HepG2 (cell line): Measurements from ENCODE around the gene HYDIN. TPM values are rescaled to one million over a fixed set of nuclear protein-coding genes. Genes with fewer than 3 reads are reported as not detected.

Source experiments
- KLF13 ChIP-seq: sonication (generic); formaldehyde crosslinking; IDR thresholded peaks from 2 replicates; pipeline ENCODE4 v1.4.0; 2020; ENCODE audit warnings: mild to moderate bottlenecking, missing genetic modification reagents
- SAP130 ChIP-seq: IDR thresholded peaks from 2 replicates; pipeline ENCODE4 v1.6.1; 2016; ENCODE audit warnings: low read depth
- STAG1 ChIP-seq: sonication (generic); formaldehyde crosslinking; IDR thresholded peaks from 2 replicates; pipeline ENCODE4 v1.4.0; 2020; ENCODE audit warnings: missing genetic modification reagents
- U2AF1 ChIP-seq: fragments of 200-400 bp; formaldehyde crosslinking; optimal IDR thresholded peaks from 2 replicates; pipeline ENCODE3; 2017; ENCODE audit warnings: mild to moderate bottlenecking, low read depth, low read length
- ZNF263 ChIP-seq: sonication (generic); formaldehyde crosslinking; IDR thresholded peaks from 2 replicates; pipeline ENCODE4 v1.4.0; 2020; ENCODE audit warnings: missing genetic modification reagents
- ZNF547 ChIP-seq: sonication (generic); formaldehyde crosslinking; IDR thresholded peaks from 2 replicates; pipeline ENCODE4 v1.5.1; 2020; ENCODE audit warnings: mild to moderate bottlenecking, missing genetic modification reagents
- polyA plus RNA-seq, 8 experiments: library from polyadenylated mRNA; depleted of rRNA in 3 of 8; stranded (reverse) in 7 of 8; unstranded in 1 of 8; fragments of >200 nt; fragmentation: Illumina TruSeq in 4 of 8; extraction: Trizol in 4 of 8; gene quantifications; 2 replicates each; pipeline versions ENCODE4 v1.2.1 to v1.2.3, GENCODE V29; 2011 to 2016; ENCODE audit warnings: low read depth in 4 of 8, missing spikeins in 1 of 8, mixed read lengths in 1 of 8; ENCODE audit not compliant: insufficient read depth in 1 of 8
- total RNA-seq, 5 experiments: library from RNA; depleted of rRNA; stranded (reverse); fragments of >200 nt; fragmentation: Illumina TruSeq; extraction: Trizol; gene quantifications; 2 replicates each; pipeline ENCODE4 v1.2.3, GENCODE V29; 2016; ENCODE audit warnings: low read depth in 1 of 5
- TF ChIP-seq, protein P1 (sequence below), 2 experiments: fragments of 450-650 bp in 1 of 2; sonication (generic) in 1 of 2; formaldehyde crosslinking in 1 of 2; IDR thresholded peaks; 2 replicates each; pipeline versions ENCODE4 v1.6.1 to v1.8.0; 2016 to 2022; ENCODE audit warnings: antibody characterized with exemption in 1 of 2, mild to moderate bottlenecking in 1 of 2, missing genetic modification reagents in 1 of 2
- TF ChIP-seq, protein P2 (sequence below): sonication (generic); formaldehyde crosslinking; IDR thresholded peaks from 2 replicates; pipeline ENCODE4 v1.5.1; 2020; ENCODE audit warnings: mild to moderate bottlenecking, moderate library complexity, missing genetic modification reagents
- TF ChIP-seq, protein P3 (sequence below): IDR thresholded peaks from 2 replicates; pipeline ENCODE4 v1.6.1; 2016; ENCODE audit warnings: control low read depth
- TF ChIP-seq, protein P4 (sequence below), 2 experiments: sonication (generic) in 1 of 2; formaldehyde crosslinking in 1 of 2; IDR thresholded peaks; 2 replicates each; pipeline versions ENCODE4 v1.4.0 to v1.6.1; 2018 to 2020; ENCODE audit warnings: missing genetic modification reagents in 2 of 2, borderline replicate concordance in 1 of 2, low read depth in 1 of 2, mild to moderate bottlenecking in 1 of 2, missing biosample characterization in 1 of 2
- TF ChIP-seq, protein P5 (sequence below): IDR thresholded peaks from 2 replicates; pipeline ENCODE4 v1.6.1; 2016; ENCODE audit warnings: mild to moderate bottlenecking

HYDIN gene
- total and polyA plus RNA-seq, 2 of the 13 experiments (the other 11 are each of a cell fraction or from before 2014, with no cell fraction given), result not detected

DNA sequence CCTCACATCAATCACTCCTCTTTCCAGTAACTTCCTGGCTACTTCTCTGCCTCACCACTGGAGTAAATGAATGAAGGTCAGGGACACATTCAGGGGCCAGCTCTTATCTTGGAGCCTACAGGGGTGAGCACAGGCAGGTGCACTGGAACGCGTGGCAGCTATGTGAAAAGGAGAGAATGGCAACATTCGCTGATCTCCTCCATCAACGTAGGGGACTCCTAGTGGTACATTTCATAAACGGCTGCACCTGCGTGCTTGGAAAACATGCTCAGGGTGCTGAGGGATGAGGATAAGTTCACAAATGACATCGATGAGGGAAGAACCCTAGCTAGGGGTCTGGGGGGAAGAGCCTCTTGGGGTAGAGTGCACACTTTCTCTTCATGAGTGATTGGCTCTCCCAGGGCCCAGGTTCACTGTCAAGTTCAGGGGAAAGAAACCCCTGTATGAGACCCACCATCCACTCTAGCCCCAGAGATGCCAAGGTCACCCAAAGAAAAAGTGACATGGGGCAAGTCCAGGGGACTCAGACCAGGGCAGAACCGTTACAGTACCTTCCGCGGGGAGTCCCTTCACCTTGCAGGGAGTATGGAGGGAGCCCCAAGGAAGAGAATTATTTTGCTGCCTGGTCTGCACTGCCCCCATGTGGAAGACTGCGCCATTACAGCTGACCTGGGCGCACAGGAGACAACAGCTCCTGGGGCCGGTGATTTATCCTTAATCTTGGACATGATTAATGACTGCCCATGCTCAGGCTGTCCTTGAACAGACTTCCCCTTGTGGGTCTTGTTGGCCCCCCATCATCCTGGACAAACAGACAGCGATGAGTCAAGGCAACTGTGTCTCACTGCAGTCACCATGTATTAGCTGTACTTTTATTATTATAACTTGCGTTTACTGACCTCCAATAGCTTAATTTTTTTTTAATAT is 459.6 kb downstream of the HYDIN start (continued):
- TF ChIP-seq, protein P1, sequence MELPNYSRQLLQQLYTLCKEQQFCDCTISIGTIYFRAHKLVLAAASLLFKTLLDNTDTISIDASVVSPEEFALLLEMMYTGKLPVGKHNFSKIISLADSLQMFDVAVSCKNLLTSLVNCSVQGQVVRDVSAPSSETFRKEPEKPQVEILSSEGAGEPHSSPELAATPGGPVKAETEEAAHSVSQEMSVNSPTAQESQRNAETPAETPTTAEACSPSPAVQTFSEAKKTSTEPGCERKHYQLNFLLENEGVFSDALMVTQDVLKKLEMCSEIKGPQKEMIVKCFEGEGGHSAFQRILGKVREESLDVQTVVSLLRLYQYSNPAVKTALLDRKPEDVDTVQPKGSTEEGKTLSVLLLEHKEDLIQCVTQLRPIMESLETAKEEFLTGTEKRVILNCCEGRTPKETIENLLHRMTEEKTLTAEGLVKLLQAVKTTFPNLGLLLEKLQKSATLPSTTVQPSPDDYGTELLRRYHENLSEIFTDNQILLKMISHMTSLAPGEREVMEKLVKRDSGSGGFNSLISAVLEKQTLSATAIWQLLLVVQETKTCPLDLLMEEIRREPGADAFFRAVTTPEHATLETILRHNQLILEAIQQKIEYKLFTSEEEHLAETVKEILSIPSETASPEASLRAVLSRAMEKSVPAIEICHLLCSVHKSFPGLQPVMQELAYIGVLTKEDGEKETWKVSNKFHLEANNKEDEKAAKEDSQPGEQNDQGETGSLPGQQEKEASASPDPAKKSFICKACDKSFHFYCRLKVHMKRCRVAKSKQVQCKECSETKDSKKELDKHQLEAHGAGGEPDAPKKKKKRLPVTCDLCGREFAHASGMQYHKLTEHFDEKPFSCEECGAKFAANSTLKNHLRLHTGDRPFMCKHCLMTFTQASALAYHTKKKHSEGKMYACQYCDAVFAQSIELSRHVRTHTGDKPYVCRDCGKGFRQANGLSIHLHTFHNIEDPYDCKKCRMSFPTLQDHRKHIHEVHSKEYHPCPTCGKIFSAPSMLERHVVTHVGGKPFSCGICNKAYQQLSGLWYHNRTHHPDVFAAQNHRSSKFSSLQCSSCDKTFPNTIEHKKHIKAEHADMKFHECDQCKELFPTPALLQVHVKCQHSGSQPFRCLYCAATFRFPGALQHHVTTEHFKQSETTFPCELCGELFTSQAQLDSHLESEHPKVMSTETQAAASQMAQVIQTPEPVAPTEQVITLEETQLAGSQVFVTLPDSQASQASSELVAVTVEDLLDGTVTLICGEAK (IDR thresholded peaks at IDR 0.05), result no peak
- TF ChIP-seq, protein P1 (CRISPR knock-in tag; IDR thresholded peaks at IDR 0.05), result no peak
- TF ChIP-seq, protein P2, sequence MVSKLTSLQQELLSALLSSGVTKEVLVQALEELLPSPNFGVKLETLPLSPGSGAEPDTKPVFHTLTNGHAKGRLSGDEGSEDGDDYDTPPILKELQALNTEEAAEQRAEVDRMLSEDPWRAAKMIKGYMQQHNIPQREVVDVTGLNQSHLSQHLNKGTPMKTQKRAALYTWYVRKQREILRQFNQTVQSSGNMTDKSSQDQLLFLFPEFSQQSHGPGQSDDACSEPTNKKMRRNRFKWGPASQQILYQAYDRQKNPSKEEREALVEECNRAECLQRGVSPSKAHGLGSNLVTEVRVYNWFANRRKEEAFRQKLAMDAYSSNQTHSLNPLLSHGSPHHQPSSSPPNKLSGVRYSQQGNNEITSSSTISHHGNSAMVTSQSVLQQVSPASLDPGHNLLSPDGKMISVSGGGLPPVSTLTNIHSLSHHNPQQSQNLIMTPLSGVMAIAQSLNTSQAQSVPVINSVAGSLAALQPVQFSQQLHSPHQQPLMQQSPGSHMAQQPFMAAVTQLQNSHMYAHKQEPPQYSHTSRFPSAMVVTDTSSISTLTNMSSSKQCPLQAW (CRISPR knock-in tag), result peak; percentile 14; the same call in 1 of the 2 replicates
- TF ChIP-seq ZNF263 (CRISPR knock-in tag) (0 out of 2 replicates have a peak, but pooled peaks have one; percentile 47), STAG1 (CRISPR knock-in tag) (peak; percentile 97), ZNF547 (CRISPR knock-in tag) (peak; percentile 43; the same call in 1 of the 2 replicates), KLF13 (CRISPR knock-in tag) (peak; percentile 64; the same call in 1 of the 2 replicates), SAP130 (CRISPR knock-in tag) (peak; percentile 36; the same call in 1 of the 2 replicates), U2AF1 (peak; percentile 58)
- TF ChIP-seq, protein P3, sequence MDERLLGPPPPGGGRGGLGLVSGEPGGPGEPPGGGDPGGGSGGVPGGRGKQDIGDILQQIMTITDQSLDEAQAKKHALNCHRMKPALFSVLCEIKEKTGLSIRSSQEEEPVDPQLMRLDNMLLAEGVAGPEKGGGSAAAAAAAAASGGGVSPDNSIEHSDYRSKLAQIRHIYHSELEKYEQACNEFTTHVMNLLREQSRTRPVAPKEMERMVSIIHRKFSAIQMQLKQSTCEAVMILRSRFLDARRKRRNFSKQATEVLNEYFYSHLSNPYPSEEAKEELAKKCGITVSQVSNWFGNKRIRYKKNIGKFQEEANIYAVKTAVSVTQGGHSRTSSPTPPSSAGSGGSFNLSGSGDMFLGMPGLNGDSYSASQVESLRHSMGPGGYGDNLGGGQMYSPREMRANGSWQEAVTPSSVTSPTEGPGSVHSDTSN (CRISPR knock-in tag), result peak; percentile 9; the same call in 1 of the 2 replicates
- TF ChIP-seq, protein P4, sequence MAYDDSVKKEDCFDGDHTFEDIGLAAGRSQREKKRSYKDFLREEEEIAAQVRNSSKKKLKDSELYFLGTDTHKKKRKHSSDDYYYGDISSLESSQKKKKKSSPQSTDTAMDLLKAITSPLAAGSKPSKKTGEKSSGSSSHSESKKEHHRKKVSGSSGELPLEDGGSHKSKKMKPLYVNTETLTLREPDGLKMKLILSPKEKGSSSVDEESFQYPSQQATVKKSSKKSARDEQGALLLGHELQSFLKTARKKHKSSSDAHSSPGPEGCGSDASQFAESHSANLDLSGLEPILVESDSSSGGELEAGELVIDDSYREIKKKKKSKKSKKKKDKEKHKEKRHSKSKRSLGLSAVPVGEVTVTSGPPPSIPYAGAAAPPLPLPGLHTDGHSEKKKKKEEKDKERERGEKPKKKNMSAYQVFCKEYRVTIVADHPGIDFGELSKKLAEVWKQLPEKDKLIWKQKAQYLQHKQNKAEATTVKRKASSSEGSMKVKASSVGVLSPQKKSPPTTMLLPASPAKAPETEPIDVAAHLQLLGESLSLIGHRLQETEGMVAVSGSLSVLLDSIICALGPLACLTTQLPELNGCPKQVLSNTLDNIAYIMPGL (CRISPR knock-in tag; IDR thresholded peaks at IDR 0.05; ENCODE audit: borderline replicate concordance in 1 of 2, low read depth in 1 of 2), result peak; percentile 46 to 59; a peak in 2 of 4 replicates
- TF ChIP-seq, protein P5, sequence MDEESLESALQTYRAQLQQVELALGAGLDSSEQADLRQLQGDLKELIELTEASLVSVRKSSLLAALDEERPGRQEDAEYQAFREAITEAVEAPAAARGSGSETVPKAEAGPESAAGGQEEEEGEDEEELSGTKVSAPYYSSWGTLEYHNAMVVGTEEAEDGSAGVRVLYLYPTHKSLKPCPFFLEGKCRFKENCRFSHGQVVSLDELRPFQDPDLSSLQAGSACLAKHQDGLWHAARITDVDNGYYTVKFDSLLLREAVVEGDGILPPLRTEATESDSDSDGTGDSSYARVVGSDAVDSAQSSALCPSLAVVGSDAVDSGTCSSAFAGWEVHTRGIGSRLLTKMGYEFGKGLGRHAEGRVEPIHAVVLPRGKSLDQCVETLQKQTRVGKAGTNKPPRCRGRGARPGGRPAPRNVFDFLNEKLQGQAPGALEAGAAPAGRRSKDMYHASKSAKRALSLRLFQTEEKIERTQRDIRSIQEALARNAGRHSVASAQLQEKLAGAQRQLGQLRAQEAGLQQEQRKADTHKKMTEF, result 0 out of 2 replicates have a peak, but pooled peaks have one; percentile 24
